ENCODE data around the gene AMN1. TPM values are rescaled to one million over a fixed set of nuclear protein-coding genes. Genes with fewer than 3 reads are reported as not detected.

AMN1 gene
- total RNA-seq, 1 donor: 5.1 TPM

DNA sequence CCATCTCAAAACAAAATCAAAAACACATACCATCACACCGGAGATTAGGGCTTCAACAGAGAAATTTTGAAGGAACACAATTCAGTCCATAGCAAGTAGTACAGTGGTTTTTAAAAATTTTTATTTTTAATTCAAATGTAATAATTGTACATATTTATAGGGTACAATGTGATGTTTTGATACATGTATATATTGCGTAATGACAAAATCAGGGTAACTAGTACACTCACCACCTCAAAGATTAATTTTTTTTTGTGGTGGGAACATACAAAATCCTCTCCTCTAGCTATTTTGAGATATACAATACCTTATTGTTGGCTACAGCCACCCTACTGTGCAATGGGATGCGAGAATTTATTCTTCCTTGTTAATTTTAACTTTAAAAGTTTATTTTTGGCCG is 95.4 kb downstream of the AMN1 start:
- DNase-seq (ENCODE audit: low read depth in 2 of 3, low spot score in 2 of 3): no peak

DNA sequence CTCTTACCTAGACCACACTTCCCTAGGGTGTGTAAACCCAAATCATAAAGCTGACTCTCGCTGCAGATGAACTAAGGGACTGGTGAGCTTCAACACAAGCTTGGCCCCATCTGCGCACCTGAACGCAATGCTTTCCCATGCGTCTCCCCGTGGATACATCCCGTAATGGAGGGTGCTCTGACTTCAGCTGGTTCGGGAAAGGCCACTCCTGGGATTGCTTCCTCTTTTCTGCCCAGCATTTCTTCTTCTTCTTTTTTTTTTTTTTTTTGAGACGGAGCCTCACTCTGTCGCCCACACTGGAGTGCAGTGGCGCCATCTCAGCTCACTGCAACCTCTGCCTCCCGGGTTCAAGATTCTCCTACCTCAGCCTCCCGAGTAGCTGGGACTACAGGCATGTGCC is 97.0 kb downstream of the AMN1 start:
- DNase-seq (ENCODE audit: low read depth in 2 of 3, low spot score in 2 of 3): no peak

DNA sequence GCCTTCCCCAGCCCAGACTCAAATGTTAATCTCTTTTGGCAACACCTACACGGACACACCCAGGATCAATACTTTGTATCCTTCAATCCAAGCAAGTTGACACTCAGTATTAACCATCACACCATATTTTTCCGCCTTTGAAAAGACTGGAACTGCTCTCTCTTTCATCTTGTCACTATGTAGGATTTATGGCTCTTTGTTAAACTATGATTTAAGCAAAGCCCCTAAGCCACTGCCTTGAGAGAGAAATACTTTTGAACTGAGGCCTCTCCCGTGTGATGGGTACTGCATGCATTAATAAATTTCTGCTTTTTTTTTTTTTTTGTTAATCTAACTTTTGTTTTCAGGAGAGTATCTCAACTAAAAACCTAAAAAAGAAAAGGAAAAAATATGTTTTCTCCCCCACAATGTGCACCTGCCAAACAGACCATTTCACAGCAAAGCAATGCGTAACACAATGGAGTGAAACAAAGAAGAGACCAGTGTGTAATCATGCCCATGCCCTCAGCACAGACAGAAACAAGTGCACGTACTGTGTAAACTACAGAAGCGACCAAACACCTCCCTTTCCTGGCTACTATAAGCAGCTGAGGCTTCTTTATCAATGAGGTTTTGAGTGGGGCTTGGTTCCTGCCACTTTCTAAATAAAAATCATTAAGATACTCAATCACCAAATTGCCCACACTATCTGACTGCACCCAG is 97.6 kb downstream of the AMN1 start:
- DNase-seq (ENCODE audit: low read depth in 2 of 3, low spot score in 2 of 3): no peak

DNA sequence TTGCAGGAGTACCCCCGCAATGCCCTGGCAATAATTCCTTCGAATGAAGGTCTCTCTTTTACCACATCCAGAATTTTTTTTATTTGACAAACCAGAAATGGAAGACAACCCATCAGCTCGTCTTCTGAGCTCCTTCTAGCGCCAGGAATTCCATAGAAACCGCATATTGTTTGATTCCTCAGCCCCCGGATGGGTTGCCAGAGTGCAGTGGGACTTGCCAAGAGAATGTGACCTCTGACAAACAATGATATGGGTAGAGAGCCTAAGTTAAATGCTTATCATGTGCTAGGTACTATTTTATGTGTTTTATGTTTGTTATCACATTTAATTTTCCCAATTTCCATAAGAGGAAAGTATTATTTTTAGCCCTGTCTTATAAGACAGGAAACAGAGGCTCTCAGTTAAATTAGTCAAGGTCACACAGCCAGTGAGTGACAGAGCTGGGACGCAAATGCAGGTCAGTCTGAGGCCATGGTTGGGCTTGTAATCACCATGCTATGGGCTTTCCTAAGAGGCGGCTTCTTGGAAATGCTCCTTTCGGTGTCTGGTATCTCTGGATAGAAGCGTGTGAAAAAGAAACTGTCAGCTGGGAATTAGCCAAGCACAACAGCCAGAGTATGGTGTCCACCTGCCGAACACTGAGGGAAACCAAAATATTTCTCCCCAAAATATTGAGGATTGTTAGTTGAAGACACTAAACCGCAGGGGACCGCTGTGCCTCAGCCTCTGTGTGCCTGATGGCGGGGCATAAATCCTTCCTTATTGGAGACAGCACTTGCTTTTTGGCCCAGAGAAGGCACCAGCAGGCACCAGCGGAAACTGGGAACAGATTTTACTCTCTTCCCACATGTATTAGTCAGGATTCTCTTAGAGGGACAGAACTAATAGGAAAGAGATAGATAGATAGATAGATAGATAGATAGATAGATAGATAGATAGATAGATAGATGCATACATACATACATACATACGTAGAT is 98.8 kb downstream of the AMN1 start:
- no peak for DNase-seq (ENCODE audit: low read depth in 2 of 3, low spot score in 2 of 3)

DNA sequence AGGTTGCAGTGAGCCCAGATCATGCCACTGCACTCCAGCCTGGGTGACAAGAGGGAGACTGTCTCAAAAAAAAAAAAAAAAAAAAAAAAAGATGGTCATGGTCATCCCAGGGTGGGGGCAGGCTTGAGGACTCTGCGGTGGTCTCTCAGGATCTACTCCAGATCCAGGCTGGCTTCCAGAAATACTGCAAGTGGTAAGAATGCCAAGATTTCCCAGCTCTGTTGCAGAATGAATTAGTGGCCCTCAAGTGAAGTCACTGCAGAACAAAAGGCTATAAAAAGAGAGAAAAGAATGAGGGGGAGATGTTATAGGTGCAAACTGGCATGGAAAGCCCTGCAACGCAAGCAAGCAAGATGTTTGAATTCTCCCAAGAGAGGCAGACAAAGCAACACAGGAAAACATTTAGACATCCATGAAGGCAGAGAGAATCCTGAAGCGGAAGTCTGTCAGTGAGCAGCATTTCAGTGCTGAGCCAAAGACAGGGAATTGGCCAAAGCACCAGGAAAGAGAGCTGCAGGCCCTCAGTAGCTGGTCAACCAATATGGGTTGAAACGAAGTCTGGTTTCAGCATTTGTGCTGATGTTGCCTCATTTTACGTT is 101.3 kb downstream of the AMN1 start:
- no peak for DNase-seq (ENCODE audit: low read depth in 2 of 3, low spot score in 2 of 3)

DNA sequence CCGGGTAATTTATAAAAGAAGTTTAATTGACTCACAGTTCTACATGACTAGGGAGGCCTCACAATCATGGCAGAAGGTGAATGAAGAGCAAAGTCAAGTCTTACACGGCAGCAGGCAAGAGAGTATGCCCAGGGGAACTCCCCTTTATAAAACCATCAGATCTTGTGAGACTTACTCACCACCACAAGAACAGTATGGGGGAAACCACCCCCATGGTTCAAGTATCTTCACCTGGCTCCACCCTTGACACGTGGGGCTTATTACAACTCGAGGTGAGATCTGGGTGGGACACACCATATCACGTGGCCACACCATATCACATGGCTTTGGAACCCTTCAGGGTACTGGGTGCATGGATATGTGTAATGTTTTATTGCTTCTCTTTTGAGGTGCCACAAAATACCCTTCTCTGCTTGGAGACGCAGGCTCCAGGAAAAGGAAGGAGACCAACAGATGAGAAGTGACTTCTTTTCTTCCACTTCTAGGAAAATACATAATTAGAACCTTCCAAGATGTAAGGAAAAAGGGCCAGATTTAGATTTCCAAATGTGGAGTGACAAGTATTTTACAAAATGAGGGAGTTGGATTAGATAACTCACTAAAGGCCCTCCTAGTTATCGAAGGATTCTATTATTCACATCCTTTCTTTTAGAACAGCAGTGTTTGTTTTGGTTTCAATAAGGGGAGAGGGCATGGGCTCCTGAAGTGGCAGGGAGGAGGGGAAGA is 102.4 kb downstream of the AMN1 start:
- DNase-seq (ENCODE audit: low read depth in 2 of 3, low spot score in 2 of 3): no peak

DNA sequence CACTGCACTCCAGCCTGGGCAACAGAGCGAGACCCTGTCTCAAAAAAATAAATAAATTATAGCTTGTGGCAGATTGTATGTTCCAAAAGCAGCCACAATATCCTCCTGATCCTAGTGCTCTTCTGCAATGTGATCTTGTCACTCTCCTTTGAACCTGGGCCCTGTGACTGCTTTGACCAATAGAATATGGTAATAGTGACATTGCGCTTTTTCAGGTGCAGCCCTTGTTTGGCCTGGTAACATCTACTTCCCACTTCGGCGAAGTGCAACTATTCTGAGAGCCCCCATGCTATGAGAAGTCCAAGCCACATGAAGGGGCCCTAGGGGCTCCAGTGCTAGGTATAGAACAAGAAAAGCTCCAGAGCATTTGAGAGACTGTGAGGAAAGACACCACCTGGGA is 106.8 kb downstream of the AMN1 start:
- no peak for DNase-seq (ENCODE audit: low read depth in 2 of 3, low spot score in 2 of 3)

Small RNA genes within 50 kb of the gene (small RNA-seq; reads per million reads assigned to genes)
- not detected for gene AC023157.2

Other genes with a start within 250 kb of the AMN1 start
- gene DENND5B, start 137.9 kb downstream of the AMN1 start, total RNA-seq: 9.4 TPM
- 2.4 TPM for gene ETFBKMT, start 69.3 kb downstream of the AMN1 start, total RNA-seq
- gene RESF1, start 230.4 kb upstream of the AMN1 start, total RNA-seq: 12.9 TPM

Measured in hematopoietic multipotent progenitor cell (in vitro differentiated cells).